ENCODE measurements around the gene ZRANB2. TPM values are rescaled to one million over a fixed set of nuclear protein-coding genes. Genes with fewer than 3 reads are reported as not detected.

The ZRANB2 gene
- total and polyA plus RNA-seq, 7 donors: 18.5 to 119 (median 63.4) TPM

GRCh38 chr1:71083271-71083670, 2.4 kb upstream of the ZRANB2 start:
- no peak for DNase-seq
- H3K4me3 ChIP-seq: no peak overlapping the region
- WGBS, 2 donors: 79 to 80% methylated on average over 2 of the region's 2 CpGs
- TF ChIP-seq CTCF (IDR thresholded peaks at IDR 0.05) (no peak), POLR2AphosphoS5 (IDR thresholded peaks at IDR 0.05) (no peak), POLR2A (IDR thresholded peaks at IDR 0.05) (no peak), EP300 (IDR thresholded peaks at IDR 0.05) (no peak)
- intact Hi-C loops (cut with DNase I): no loop called here
- H3K27me3 ChIP-seq: no peaks in the 10 kb centered on the region
- peaks cover 0 to 25% (median 19%) of the 10 kb centered on the region in 4 donors for H3K4me1 ChIP-seq
- peaks cover 0 to 1% (median 0%) of the 10 kb centered on the region in 4 donors for H3K36me3 ChIP-seq
- no peak overlapping the region for H3K27ac ChIP-seq
- no peaks in the 10 kb centered on the region for H3K9me3 ChIP-seq

DNA sequence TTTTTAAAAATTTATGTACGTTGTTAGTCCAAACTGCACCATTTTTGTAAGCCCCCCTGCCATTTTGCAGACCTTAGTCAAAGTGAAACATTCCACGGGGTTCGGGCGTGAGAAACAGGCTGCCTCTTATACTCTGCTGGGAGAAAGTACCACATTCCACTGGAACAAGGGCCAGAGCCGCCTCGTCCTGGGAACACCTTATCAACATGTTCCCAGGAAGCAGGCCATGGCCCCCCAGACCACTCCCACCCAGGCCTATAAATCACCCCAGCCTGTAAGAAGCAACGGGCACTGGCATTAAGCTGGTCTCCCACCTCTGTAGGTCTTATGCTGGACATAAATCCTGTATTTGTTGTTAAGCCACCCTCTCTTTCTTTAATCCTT, 854 bp upstream of the ZRANB2 start:
- WGBS, 2 donors: 72 to 74% methylated on average over 7 of the region's 7 CpGs
- Histone ChIP-seq H3K4me3 (peak overlapping the region; percentile 69 to 83 (median 78)), H3K36me3 (peaks cover 0 to 17% (median 4%) of the 10 kb centered on the region in 4 donors), H3K27ac (peak overlapping the region; percentile 84 to 86 (median 86)), H3K27me3 (no peaks in the 10 kb centered on the region), H3K9me3 (no peaks in the 10 kb centered on the region), H3K4me1 (peaks cover 0 to 27% (median 19%) of the 10 kb centered on the region in 4 donors)
- intact Hi-C loops (cut with DNase I): no loop called here
- TF ChIP-seq POLR2AphosphoS5 (IDR thresholded peaks at IDR 0.05): no peak
- TF ChIP-seq POLR2A (IDR thresholded peaks at IDR 0.05): no peak
- TF ChIP-seq EP300 (IDR thresholded peaks at IDR 0.05): no peak
- TF ChIP-seq CTCF (IDR thresholded peaks at IDR 0.05): no peak
- DNase-seq: no peak

- 0% methylated on average over 17 of the region's 17 CpGs for WGBS, 2 donors
- Histone ChIP-seq H3K27ac (peak overlapping the region; percentile 84 to 86 (median 86)), H3K4me1 (peaks cover 0 to 27% (median 19%) of the 10 kb centered on the region in 4 donors), H3K9me3 (no peaks in the 10 kb centered on the region), H3K36me3 (peaks cover 0 to 31% (median 17%) of the 10 kb centered on the region in 4 donors), H3K4me3 (peak overlapping the region; percentile 69 to 83 (median 78)), H3K27me3 (no peaks in the 10 kb centered on the region)
- no peak for TF ChIP-seq POLR2A (IDR thresholded peaks at IDR 0.05)
- no peak for DNase-seq
- intact Hi-C loops (cut with DNase I): no loop called here
These were observed 551 bp downstream of the ZRANB2 start for GRCh38 chr1:71080230-71080738.

GRCh38 chr1:71074681-71075080, 6.2 kb downstream of the ZRANB2 start:
- intact Hi-C loops (cut with DNase I): loop anchor here (10.0 kb wide), 1 partner anchor 830 kb away; no protein-coding TSS in a partner anchor
- Histone ChIP-seq H3K4me3 (no peak overlapping the region), H3K27ac (no peak overlapping the region), H3K9me3 (no peaks in the 10 kb centered on the region), H3K36me3 (peaks cover 9 to 86% (median 42%) of the 10 kb centered on the region in 4 donors), H3K4me1 (peaks cover 0 to 16% (median 12%) of the 10 kb centered on the region in 4 donors), H3K27me3 (no peaks in the 10 kb centered on the region)
- 93 to 96% methylated on average over 1 of the region's 1 CpG for WGBS, 2 donors
- DNase-seq: no peak
- no peak for TF ChIP-seq POLR2AphosphoS5 (IDR thresholded peaks at IDR 0.05)
- no peak for TF ChIP-seq POLR2A (IDR thresholded peaks at IDR 0.05)
- TF ChIP-seq EP300 (IDR thresholded peaks at IDR 0.05): no peak
- TF ChIP-seq CTCF (IDR thresholded peaks at IDR 0.05): no peak

- DNase-seq: no peak
- H3K4me3 ChIP-seq: no peak overlapping the region
- H3K27ac ChIP-seq: no peak overlapping the region
- H3K9me3 ChIP-seq: no peaks in the 10 kb centered on the region
- peaks cover 18 to 99% (median 61%) of the 10 kb centered on the region in 4 donors for H3K36me3 ChIP-seq
- intact Hi-C loops (cut with DNase I): loop anchor here (10.0 kb wide), 1 partner anchor 827 kb away; no protein-coding TSS in a partner anchor
- no peaks in the 10 kb centered on the region for H3K27me3 ChIP-seq
- no peaks in the 10 kb centered on the region for H3K4me1 ChIP-seq
- TF ChIP-seq CTCF (IDR thresholded peaks at IDR 0.05): no peak
- TF ChIP-seq POLR2AphosphoS5 (IDR thresholded peaks at IDR 0.05): no peak
- no peak for TF ChIP-seq POLR2A (IDR thresholded peaks at IDR 0.05)
- no peak for TF ChIP-seq EP300 (IDR thresholded peaks at IDR 0.05)
These were observed 8.6 kb downstream of the ZRANB2 start for GRCh38 chr1:71072273-71072672.

Data from sigmoid colon (tissue), 7 donors.